Dermis blood vessel endothelial cell (primary cell): Measurements from ENCODE around the gene NOXO1. TPM values are rescaled to one million over a fixed set of nuclear protein-coding genes. Genes with fewer than 3 reads are reported as not detected.
"Not testable (repeated sequence)": the region's sequence is repeated elsewhere in the genome, so short reads cannot be mapped to it uniquely, and the experiment has no call there.

ENCODE experiments used
- DNase-seq: peaks from one replicate; pipeline ENCODE4 v3.0.0; 2010
- total RNA-seq: library from RNA; depleted of rRNA; stranded (reverse); fragments of >200 nt; gene quantifications from 2 replicates; pipeline ENCODE4 v1.2.3, GENCODE V29; 2014

NOXO1 gene
- 0.34 TPM in 1 of 2 replicates, not detected in the other for total RNA-seq

- no peak for DNase-seq
Observed at GRCh38 chr16:1981398-1981836, at the start of gene NOXO1. TSS of gene NOXO1 (minus strand) at chr16:1981469. CDS start at chr16:1981179, 290 bp downstream.

GRCh38 chr16:2030036-2030435 lies 48.8 kb upstream of the NOXO1 start:
- DNase-seq = no peak

- DNase-seq = no peak
Observed at GRCh38 chr16:2029350-2029749, 48.1 kb upstream of the NOXO1 start.

GRCh38 chr16:2028620-2029220 lies 47.5 kb upstream of the NOXO1 start:
- no peak for DNase-seq

- DNase-seq = no peak
Observed at GRCh38 chr16:2028146-2028545, 46.9 kb upstream of the NOXO1 start.

- DNase-seq = peak; percentile 52
Observed at GRCh38 chr16:2027024-2028010, 46.0 kb upstream of the NOXO1 start.

- DNase-seq = peak; percentile 53
Observed at GRCh38 chr16:2026461-2027023, 45.3 kb upstream of the NOXO1 start, which contains the start of gene NHERF2. TSS of gene NHERF2 (plus strand) at chr16:2026902. CDS start at chr16:2027006, 104 bp downstream.

GRCh38 chr16:2025878-2026460 lies 44.7 kb upstream of the NOXO1 start:
- no peak for DNase-seq

GRCh38 chr16:2025251-2025650 lies 44.0 kb upstream of the NOXO1 start:
- DNase-seq = no peak

GRCh38 chr16:2024032-2024420 lies 42.8 kb upstream of the NOXO1 start:
- DNase-seq = no peak

GRCh38 chr16:2023092-2024031 lies 42.1 kb upstream of the NOXO1 start:
- peak; percentile 93 for DNase-seq

- peak; percentile 48 for DNase-seq
Observed at GRCh38 chr16:2022723-2023091, 41.4 kb upstream of the NOXO1 start.

- DNase-seq = no peak
Observed at GRCh38 chr16:2019921-2020831, 38.9 kb upstream of the NOXO1 start.

- DNase-seq = no peak
Observed at GRCh38 chr16:2019518-2019920, 38.2 kb upstream of the NOXO1 start, which contains the start of gene NPW. TSS of gene NPW (plus strand) at chr16:2019785.

- DNase-seq = peak; percentile 41
Observed at GRCh38 chr16:2016407-2016922, 35.2 kb upstream of the NOXO1 start.

- DNase-seq = no peak
Observed at GRCh38 chr16:2015947-2016208, 34.6 kb upstream of the NOXO1 start.

GRCh38 chr16:2015117-2015946 lies 34.1 kb upstream of the NOXO1 start:
- no peak for DNase-seq

- DNase-seq = no peak
Observed at GRCh38 chr16:2013527-2013926, 32.3 kb upstream of the NOXO1 start.

GRCh38 chr16:2011726-2012125 lies 30.5 kb upstream of the NOXO1 start:
- DNase-seq = not testable (repeated sequence)
